ENCODE data around the gene MTG1. TPM values are rescaled to one million over a fixed set of nuclear protein-coding genes. Genes with fewer than 3 reads are reported as not detected.

Gene MTG1
- total RNA-seq, 1 donor from 2014 or later, result 90.5 TPM

DNA sequence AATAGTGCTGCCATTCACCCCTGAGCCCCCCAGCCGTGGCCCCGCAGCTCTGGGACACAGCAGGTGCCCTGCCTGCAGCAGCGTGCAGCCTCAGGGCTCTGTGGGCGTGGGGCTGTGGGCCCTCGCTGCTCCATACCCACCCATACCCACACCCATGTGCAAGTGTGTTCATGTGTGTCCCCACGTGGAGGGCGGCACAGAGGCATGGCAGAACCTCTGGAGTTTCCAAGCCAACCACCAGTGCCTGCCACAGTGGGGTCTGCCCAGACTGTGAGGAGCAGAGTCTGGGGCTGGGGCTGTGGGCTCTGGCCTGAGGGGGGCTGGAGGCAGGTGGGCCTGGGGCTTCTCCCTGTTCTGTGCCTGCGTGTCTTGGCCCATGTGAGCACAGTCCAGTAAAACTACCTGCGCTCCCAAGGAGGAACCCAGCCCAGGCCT lies 44.4 kb upstream of the MTG1 start:
- Mint-ChIP-seq H3K27me3 (ENCODE audit: low read depth) (peaks cover 13% of the 10 kb centered on the region), H3K4me1 (no peaks in the 10 kb centered on the region), H3K36me3 (no peaks in the 10 kb centered on the region), H3K9me3 (peaks cover 7% of the 10 kb centered on the region), H3K27ac (no peak overlapping the region), H3K4me3 (no peak overlapping the region)
- DNase-seq (ENCODE audit: low spot score in 2 of 2, unreplicated experiment in 2 of 2), result no peak
- TF ChIP-seq, protein P1, sequence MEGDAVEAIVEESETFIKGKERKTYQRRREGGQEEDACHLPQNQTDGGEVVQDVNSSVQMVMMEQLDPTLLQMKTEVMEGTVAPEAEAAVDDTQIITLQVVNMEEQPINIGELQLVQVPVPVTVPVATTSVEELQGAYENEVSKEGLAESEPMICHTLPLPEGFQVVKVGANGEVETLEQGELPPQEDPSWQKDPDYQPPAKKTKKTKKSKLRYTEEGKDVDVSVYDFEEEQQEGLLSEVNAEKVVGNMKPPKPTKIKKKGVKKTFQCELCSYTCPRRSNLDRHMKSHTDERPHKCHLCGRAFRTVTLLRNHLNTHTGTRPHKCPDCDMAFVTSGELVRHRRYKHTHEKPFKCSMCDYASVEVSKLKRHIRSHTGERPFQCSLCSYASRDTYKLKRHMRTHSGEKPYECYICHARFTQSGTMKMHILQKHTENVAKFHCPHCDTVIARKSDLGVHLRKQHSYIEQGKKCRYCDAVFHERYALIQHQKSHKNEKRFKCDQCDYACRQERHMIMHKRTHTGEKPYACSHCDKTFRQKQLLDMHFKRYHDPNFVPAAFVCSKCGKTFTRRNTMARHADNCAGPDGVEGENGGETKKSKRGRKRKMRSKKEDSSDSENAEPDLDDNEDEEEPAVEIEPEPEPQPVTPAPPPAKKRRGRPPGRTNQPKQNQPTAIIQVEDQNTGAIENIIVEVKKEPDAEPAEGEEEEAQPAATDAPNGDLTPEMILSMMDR (IDR thresholded peaks at IDR 0.05; ENCODE audit: unreplicated experiment), result no peak

DNA sequence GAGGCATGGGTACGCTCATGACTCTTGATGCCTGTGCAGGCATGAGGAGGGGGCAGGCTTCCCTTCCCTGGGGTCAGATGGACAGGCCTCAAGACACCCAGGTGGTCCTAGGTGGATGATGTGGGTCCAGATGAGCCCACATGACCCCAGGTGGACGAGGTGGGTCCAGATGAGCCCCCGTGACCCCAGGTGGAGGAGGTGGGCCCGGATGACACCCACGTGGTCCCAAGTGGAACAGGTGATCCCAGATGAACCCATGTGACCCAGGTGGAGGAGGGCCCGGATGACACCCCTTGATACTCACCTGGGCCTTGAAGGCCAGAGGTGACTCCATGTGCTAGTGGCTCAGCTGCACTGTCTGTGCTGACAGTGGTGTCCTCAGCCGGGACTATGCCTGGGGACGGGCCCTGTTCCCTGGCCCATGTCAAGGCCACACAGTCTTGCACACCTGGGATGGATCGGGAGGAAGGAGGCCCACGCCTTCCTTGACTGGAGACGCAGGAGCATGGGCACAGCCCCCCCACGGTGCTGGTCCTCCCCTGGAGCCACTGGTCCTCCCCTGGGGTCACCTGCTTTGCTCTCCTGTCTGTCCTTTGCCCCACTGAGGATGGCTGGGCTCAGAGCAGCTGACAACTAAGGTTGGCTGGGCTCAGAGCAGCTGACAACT lies 43.5 kb upstream of the MTG1 start:
- Mint-ChIP-seq H3K4me3 (no peak overlapping the region), H3K27me3 (ENCODE audit: low read depth) (peaks cover 5% of the 10 kb centered on the region), H3K4me1 (no peaks in the 10 kb centered on the region), H3K27ac (no peak overlapping the region), H3K9me3 (peaks cover 4% of the 10 kb centered on the region), H3K36me3 (no peaks in the 10 kb centered on the region)
- no peak for DNase-seq (ENCODE audit: low spot score in 2 of 2, unreplicated experiment in 2 of 2)
- TF ChIP-seq, protein P1 (IDR thresholded peaks at IDR 0.05; ENCODE audit: unreplicated experiment), result no peak

DNA sequence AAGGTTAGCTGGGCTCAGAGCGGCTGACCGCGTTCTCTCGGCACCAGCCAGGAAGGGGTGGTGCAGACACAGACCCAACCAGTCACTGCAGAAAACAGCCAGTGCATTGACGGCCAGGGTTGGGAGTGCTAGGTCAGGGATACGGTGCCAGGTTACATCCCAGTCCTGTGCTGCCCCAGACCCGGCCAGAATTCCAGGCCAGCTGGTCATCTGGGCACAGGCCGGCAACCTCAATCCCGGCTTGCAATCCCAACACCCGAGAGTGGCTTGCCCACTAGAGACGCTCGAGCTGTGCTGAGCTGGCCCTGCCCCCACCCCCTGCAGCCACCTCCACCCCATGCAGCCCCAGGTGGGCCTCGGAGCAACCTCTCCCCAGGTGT lies 43.0 kb upstream of the MTG1 start:
- no peaks in the 10 kb centered on the region for H3K36me3 Mint-ChIP-seq
- no peak for DNase-seq (ENCODE audit: low spot score in 2 of 2, unreplicated experiment in 2 of 2)
- H3K27ac Mint-ChIP-seq, result no peak overlapping the region
- H3K27me3 Mint-ChIP-seq (ENCODE audit: low read depth), result no peaks in the 10 kb centered on the region
- TF ChIP-seq, protein P1 (IDR thresholded peaks at IDR 0.05; ENCODE audit: unreplicated experiment), result no peak
- H3K4me1 Mint-ChIP-seq, result peaks cover under 1% of the 10 kb centered on the region
- no peak overlapping the region for H3K4me3 Mint-ChIP-seq
- no peaks in the 10 kb centered on the region for H3K9me3 Mint-ChIP-seq

DNA sequence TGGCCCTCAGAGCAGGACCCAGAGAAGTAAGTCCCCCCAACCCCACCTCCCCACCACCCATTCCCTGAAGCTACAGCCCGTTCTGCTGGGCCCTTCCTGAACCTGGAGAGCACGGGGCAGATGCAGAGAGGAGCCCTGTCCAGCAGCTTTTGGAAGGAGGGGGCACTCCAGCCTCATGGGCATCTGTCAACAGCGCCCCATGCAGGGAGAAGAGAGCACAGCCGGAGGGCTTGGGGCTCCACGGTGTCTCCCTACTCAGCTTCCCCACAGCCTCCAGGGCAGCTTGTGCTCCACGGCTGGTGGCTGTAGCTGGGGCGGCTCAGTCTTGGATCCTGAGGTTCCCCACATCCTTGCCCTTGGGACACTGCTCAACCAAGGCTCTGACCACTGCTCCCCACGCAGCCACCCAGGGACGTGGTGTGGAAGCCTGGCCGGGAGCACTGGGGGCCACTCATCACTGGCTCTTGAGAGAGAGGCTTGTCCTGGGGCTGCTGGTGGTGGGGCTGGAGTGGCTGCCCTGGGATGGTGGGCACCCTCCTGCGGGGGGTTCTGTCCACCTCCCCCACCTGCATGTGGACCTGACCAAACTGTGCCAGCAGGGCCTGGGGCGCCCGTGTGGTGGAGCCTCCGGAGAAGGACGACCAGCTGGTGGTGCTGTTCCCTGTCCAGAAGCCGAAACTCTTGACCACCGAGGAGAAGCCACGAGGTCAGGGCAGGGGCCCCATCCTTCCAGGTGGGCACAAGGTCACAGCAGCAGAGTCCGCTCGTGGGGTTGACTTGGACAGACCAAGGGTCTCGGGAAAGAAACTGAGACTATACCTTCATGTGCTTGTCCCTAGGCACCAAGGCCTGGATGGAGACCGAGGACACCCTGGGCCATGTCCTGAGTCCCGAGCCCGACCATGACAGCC lies 42.3 kb upstream of the MTG1 start:
- no peaks in the 10 kb centered on the region for H3K27me3 Mint-ChIP-seq (ENCODE audit: low read depth)
- TF ChIP-seq, protein P1 (IDR thresholded peaks at IDR 0.05; ENCODE audit: unreplicated experiment), result no peak
- H3K4me1 Mint-ChIP-seq, result peaks cover 3% of the 10 kb centered on the region
- no peak for DNase-seq (ENCODE audit: low spot score in 2 of 2, unreplicated experiment in 2 of 2)
- no peaks in the 10 kb centered on the region for H3K9me3 Mint-ChIP-seq
- H3K36me3 Mint-ChIP-seq, result no peaks in the 10 kb centered on the region
- H3K27ac Mint-ChIP-seq, result no peak overlapping the region
- no peak overlapping the region for H3K4me3 Mint-ChIP-seq

DNA sequence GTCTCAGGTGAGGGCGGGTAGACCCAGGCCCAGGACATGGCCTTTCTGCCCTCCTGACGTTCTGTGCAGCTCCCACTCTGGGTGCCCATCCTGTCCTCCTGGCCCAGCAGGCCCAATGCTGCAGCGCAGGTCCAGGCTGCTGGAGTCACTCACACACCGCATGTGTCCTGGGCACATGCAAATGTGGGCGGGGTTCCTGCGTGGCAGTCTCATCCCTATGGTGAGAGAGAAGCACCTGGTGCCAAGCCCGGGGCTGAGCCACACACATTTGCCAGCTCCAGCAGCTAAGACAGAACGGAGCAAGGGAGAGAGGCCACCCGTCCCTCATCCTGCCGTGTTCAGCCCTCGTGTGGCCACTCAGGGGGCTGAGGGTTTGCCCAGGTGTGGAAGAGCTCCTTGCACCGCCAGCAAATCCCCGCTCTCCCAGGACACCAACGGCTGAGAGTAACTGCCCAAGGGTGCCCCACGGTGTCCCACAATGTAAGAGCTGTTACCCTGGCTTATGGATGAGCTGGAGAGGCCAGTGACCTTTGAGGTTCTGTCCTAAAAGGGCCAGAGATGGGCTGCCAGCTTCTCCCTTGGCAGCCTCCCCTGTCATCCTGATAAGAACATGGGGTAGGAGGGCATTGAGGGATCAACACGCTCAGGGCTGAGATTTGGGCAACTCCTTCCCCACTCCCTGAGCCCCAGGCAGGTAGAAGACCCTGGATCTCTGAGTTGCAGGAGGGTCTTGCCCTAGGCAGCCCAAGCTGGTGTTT lies 40.6 kb upstream of the MTG1 start:
- H3K4me1 Mint-ChIP-seq, result peaks cover 3% of the 10 kb centered on the region
- H3K4me3 Mint-ChIP-seq, result no peak overlapping the region
- no peaks in the 10 kb centered on the region for H3K27me3 Mint-ChIP-seq (ENCODE audit: low read depth)
- no peaks in the 10 kb centered on the region for H3K36me3 Mint-ChIP-seq
- no peak overlapping the region for H3K27ac Mint-ChIP-seq
- H3K9me3 Mint-ChIP-seq, result no peaks in the 10 kb centered on the region
- TF ChIP-seq, protein P1 (IDR thresholded peaks at IDR 0.05; ENCODE audit: unreplicated experiment), result no peak
- DNase-seq (ENCODE audit: low spot score in 2 of 2, unreplicated experiment in 2 of 2), result no peak
